ENCODE data around the gene FGD4.

DNA sequence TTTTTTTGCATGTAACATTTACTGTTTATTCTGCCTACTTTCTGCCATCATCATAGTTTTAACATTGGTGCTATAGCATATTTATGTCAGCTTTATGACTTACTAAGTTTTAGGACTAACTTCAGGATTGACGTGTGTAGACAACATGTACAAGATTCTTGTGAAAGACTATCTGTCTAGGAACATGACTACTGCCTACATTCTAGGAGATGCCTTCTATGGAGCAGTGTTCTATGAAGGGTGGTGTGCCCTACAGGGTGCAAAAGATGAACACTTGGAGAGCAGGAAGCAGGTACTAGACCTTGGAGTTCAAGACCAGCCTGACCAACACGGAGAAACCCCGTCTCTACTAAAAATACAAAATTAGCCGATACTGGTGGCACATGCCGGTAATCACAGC is 118.6 kb downstream of the FGD4 start:
- no peak for TF ChIP-seq CTBP1 (IDR thresholded peaks at IDR 0.05; ENCODE audit: borderline replicate concordance)
- no peak for TF ChIP-seq ELF4 (IDR thresholded peaks at IDR 0.05)

Data from HEK293T (cell line).